ENCODE results near the gene IL17B. TPM values are rescaled to one million over a fixed set of nuclear protein-coding genes. Genes with fewer than 3 reads are reported as not detected.

The IL17B gene
- total and polyA plus RNA-seq, 8 donors = 0.56 to 31.0 (median 1.8) TPM; not detected in 3

DNA sequence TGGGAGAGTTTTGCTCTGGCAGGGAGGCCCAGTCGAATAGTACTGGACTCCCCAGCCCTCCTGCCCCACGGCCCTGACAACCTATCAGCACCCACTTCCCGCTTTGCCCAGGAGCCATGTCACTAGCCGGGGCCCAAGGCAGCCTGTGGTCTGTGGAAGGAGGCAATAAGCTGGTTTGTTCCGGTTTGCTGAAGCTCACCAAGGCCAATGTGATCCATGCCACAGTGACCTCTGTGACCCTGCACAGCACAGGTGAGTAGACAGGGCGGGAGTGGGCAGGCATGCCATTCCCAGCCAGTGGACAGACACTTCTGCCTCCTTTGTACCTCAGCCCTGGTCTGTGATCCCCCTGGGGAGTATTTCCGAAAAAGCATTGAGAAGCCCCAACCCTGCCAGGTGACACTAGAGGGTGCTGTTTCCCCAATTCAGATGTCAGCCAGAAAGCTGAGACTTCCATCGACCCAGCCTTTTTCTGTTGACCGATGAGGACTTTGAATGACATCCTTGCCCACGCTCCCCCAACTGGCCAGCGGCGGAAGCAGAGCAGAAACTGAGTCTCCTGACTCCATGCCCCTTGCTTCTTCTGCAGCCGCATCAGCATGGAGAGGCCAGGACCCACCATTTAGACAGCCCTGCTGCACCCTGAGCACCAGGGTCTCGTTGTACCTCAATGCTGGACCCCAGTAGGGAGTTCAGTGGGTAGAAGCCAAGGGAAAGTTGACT is 11.7 kb downstream of the IL17B start:
- TF ChIP-seq POLR2AphosphoS5 (IDR thresholded peaks at IDR 0.05) (no peak), CTCF (IDR thresholded peaks at IDR 0.05) (peak in 5 of 7 experiments; percentile 55 to 80 (median 63))
- H3K27ac ChIP-seq = peak overlapping the region in 2 of 5 donors; percentile 23 to 57
- no peak overlapping the region for H3K4me3 ChIP-seq
- H3K36me3 ChIP-seq = no peaks in the 10 kb centered on the region
- peaks cover 4 to 29% (median 13%) of the 10 kb centered on the region in 4 donors for H3K4me1 ChIP-seq
- intact Hi-C loops (cut with DNase I; ENCODE audit: low total_unique reads) = no loop called here
- H3K27me3 ChIP-seq = no peaks in the 10 kb centered on the region
- DNase-seq = peak; percentile 62 to 87
- H3K9me3 ChIP-seq = no peaks in the 10 kb centered on the region
- WGBS, 5 donors = 34 to 43% (median 34%) methylated on average over 14 of the region's 14 CpGs

- Histone ChIP-seq H3K9me3 (no peaks in the 10 kb centered on the region), H3K4me1 (peaks cover 0 to 18% (median 11%) of the 10 kb centered on the region in 4 donors), H3K36me3 (no peaks in the 10 kb centered on the region), H3K4me3 (no peak overlapping the region), H3K27ac (no peak overlapping the region), H3K27me3 (no peaks in the 10 kb centered on the region)
- intact Hi-C loops (cut with DNase I; ENCODE audit: low total_unique reads) = no loop called here
- no peak for DNase-seq
- 75 to 86% (median 80%) methylated on average over 1 of the region's 1 CpG for WGBS, 5 donors
- TF ChIP-seq CTCF (IDR thresholded peaks at IDR 0.05) (no peak), POLR2A (IDR thresholded peaks at IDR 0.05) (no peak), POLR2AphosphoS5 (IDR thresholded peaks at IDR 0.05) (no peak), EP300 (IDR thresholded peaks at IDR 0.05) (no peak)
Observed at GRCh38 chr5:149366169-149366729, 12.8 kb downstream of the IL17B start.

DNA sequence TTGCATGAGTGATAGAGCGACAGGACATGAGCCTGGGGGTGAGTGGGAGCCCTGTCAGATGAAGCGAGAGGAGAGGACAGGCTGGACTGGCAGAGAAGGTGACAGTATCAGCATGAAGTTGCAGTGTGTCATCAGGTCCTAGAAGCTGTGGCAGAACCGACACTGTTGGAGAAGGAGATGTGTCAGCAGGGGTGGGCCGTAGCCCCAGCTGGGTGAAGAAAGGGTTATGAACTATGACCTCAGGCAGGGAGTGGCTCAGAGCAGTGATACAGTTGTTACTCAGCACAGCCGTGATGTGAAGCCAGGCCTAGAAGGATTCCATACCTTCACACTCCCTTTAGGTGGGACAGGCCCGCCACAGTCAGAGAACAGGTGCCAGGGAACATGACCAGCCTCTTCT is 13.7 kb downstream of the IL17B start:
- intact Hi-C loops (cut with DNase I; ENCODE audit: low total_unique reads) = no loop called here
- Histone ChIP-seq H3K4me1 (peaks cover 0 to 14% (median 9%) of the 10 kb centered on the region in 4 donors), H3K27ac (no peak overlapping the region), H3K4me3 (no peak overlapping the region), H3K9me3 (no peaks in the 10 kb centered on the region), H3K36me3 (no peaks in the 10 kb centered on the region), H3K27me3 (no peaks in the 10 kb centered on the region)
- WGBS, 5 donors = 87 to 95% (median 88%) methylated on average over 5 to 6 of the region's 6 CpGs
- no peak for DNase-seq
- TF ChIP-seq EP300 (IDR thresholded peaks at IDR 0.05) = no peak
- no peak for TF ChIP-seq POLR2AphosphoS5 (IDR thresholded peaks at IDR 0.05)

DNA sequence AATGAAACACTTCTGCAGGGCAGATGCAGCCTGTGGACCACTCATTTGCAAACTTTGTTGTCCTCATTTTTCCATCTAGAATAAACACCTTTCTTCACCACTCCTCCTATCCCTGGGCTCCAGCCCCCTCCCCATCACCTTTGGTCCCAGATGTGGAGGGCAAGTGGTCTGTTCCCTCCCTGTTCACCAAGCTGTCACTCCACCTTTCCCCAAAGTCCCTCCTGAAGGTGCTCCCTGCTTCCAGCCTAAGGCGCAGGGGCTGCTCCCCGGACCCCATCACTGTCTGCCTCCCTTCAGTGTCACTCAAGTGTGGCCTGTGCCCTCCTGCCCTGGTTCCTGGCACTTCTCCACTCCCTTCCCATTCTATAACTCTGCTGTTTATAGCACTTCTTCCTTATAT is 14.4 kb downstream of the IL17B start:
- Histone ChIP-seq H3K4me3 (no peak overlapping the region), H3K27ac (no peak overlapping the region), H3K9me3 (no peaks in the 10 kb centered on the region), H3K36me3 (no peaks in the 10 kb centered on the region), H3K4me1 (peaks cover 0 to 14% (median 9%) of the 10 kb centered on the region in 4 donors), H3K27me3 (no peaks in the 10 kb centered on the region)
- TF ChIP-seq POLR2A (IDR thresholded peaks at IDR 0.05) = no peak
- no peak for TF ChIP-seq POLR2AphosphoS5 (IDR thresholded peaks at IDR 0.05)
- TF ChIP-seq EP300 (IDR thresholded peaks at IDR 0.05) = no peak
- no peak for TF ChIP-seq CTCF (IDR thresholded peaks at IDR 0.05)
- no peak for DNase-seq
- intact Hi-C loops (cut with DNase I; ENCODE audit: low total_unique reads) = no loop called here
- 86 to 94% (median 91%) methylated on average over 2 of the region's 2 CpGs for WGBS, 5 donors

DNA sequence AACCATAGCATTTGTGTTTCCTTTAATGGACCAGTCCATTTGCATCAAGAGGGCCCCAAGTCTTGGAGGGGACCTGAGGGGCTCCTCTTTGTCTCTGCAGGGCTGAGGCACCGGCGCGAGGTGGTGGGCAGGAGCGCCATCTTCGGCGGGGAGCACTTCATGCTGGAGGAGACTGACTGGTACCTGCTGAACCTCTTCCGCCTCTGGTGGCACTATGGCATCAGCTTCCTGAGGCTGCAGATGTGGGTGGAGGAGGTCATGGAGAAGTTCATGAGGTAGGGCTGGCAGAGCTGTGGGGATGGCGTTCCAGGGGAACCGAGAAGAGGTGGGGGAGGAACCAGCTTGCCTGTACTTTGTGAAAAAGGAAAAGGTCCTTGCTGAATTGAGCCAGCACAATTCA is 15.2 kb downstream of the IL17B start:
- no peak for DNase-seq
- 94 to 97% (median 95%) methylated on average over 9 of the region's 9 CpGs for WGBS, 5 donors
- no peak overlapping the region for H3K27ac ChIP-seq

More for the DNA sequence above, 15.2 kb downstream of the IL17B start:
- Histone ChIP-seq H3K36me3 (no peaks in the 10 kb centered on the region), H3K9me3 (no peaks in the 10 kb centered on the region), H3K4me3 (no peak overlapping the region), H3K27me3 (no peaks in the 10 kb centered on the region), H3K4me1 (peaks cover 0 to 18% (median 9%) of the 10 kb centered on the region in 4 donors)
- TF ChIP-seq CTCF (IDR thresholded peaks at IDR 0.05) = no peak
- TF ChIP-seq POLR2A (IDR thresholded peaks at IDR 0.05) = no peak
- no peak for TF ChIP-seq EP300 (IDR thresholded peaks at IDR 0.05)
- no peak for TF ChIP-seq POLR2AphosphoS5 (IDR thresholded peaks at IDR 0.05)
- intact Hi-C loops (cut with DNase I; ENCODE audit: low total_unique reads) = no loop called here
